Measurements from ENCODE around the gene CTDP1. TPM values are rescaled to one million over a fixed set of nuclear protein-coding genes. Genes with fewer than 3 reads are reported as not detected.

Gene CTDP1
- total RNA-seq, 1 donor from 2014 or later, result 29.1 TPM

DNA sequence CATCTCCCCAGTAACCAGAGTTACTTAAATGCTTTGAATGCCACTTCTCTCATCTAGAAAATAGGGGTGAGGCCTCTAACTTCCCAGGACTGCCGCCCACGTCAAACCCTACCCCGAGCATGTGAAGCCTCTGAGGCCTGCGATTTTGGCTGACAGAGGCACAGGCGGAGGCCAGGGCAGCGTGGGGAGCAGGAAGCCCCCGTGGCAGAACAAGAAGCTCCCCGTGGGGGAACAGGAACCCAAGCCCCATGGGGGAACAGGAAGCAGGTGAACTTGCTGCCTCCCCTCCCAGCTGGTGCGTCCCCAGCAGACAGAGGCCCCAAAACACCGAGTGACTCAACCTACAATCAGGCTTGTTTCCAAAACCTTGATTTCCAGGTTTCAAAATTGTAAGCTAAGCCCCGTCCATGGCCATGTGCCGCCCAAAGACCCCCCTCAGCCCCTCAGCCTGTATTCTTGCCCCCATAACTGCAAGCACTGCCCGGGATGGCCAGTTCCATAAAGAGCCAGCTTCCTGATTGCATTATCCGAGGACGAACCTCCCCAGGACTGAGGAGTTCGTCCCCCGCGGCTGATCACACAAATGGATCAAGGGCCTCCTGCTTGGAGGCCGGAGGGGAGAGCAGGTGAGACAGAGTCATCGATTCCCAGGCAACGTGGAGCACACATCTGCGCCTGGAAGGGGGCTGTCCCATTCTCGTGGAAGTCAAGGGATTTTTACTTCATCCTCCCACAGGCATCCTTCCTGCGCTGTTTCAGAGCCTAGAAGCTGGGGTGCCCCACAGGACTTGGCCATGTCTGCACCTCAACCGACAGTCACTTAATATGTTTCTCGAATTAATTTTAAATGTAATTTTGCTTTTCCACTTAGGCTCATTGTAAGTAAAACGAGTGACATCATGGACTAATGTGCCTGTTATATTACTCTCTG lies 36.3 kb upstream of the CTDP1 start:
- intact Hi-C loops (cut with micrococcal nuclease), result loop anchor here (5.0 kb wide), 1 partner anchor 766 kb away; no protein-coding TSS in a partner anchor

DNA sequence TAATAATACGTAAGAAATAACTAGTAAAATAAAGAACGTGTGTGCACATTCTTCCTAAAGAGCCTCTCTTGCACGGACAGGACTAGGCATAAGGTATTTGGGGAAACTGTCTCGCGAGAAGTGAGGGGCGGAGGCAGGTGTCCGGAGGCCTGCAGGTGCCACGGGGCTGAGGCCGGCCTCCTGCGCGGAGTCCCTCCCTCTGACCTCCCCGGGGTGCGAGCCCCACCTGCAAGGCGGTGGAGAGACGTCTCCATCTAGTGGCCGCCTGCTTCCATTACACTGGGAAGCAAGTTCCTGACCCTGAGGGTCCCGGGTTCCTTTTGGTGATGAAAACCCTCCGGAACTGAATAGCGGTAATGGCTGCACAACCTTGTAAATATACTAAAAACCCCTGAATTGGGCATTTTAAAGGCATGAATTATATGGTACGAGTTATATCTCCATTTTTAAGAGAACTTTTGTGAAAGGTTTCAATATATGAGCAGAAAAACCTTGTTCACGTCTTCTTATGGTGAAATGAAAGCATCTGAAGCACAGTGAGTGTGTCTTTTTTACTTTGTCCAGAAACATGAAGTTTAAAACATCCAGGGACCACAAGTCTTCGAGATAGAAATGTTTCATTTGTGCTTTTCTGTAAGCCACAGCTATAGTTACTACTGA lies 35.5 kb upstream of the CTDP1 start:
- intact Hi-C loops (cut with micrococcal nuclease), result loop anchor here (1.0 to 5.0 kb wide), 3 partner anchors 115 to 767 kb away; no protein-coding TSS in a partner anchor

DNA sequence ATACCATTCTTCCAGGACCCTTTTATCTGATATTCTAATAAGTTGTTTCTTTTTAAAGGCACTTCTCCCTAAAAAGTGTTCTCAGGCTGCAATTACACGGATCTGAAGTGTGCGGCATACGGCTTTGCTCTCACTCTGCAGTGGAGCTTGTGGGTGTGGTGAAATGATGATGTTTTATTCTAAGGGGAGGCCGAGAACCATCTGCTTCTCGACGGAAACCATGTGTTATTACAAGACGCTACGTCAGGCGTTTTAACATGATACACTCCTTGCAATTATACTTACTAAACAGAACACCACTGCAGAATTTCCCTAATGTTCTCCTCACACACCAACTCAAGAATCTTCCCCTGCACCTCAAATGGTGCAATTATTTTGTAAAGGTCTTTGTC lies 34.9 kb upstream of the CTDP1 start:
- intact Hi-C loops (cut with micrococcal nuclease), result loop anchor here (1.0 to 5.0 kb wide), 3 partner anchors 115 to 767 kb away; no protein-coding TSS in a partner anchor

DNA sequence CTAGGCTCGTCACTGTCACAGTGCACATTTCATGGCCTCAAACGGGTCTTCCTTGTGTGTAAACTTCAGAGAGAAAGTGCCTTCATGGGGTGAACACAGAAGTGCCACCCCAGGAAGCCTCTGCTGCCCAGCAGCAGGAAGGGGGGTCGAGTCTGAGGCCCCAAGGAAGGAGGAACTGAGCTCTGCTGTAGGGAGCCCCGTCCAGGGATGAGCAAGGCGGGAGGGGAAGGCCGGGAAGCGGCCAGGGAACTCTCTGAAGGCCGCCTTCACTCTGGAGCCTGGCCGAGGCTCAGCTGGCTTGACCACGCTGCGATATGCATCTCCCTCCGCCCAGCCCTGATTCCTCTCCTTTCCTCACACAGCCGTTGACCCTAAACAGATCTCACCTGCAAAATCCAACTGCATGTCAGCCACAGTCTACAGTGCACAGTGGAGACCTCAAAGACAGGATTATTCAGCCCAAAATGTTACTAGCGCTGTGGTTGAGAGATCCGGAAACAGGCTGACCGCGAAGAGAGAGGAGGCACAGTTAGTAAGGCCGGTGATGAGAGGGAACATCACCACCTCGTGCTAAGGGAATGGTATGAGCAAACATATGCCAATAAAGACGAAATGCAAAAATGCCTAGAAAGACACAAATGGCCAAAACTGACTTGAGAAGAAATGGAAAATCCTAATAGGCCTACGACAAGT lies 34.2 kb upstream of the CTDP1 start:
- intact Hi-C loops (cut with micrococcal nuclease), result no loop called here

DNA sequence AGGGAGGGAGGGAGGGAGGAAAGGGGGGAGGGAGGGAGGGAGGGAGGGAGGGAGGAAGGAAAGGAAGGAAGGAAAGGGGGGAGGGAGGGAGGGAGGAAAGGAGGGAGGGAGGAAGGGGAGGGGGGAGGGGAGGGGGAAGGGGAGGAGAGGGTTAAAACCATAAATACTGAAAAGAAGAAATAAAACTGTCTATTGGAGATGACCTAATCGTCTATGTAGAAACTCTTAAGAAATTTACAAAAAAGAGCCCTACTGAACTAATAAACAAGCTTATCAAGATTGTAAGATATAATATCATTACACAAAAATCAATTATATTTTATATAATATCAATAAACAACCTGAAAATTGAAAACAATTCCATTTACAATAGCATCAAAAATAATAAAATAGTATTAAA lies 32.3 kb upstream of the CTDP1 start:
- intact Hi-C loops (cut with micrococcal nuclease), result no loop called here

DNA sequence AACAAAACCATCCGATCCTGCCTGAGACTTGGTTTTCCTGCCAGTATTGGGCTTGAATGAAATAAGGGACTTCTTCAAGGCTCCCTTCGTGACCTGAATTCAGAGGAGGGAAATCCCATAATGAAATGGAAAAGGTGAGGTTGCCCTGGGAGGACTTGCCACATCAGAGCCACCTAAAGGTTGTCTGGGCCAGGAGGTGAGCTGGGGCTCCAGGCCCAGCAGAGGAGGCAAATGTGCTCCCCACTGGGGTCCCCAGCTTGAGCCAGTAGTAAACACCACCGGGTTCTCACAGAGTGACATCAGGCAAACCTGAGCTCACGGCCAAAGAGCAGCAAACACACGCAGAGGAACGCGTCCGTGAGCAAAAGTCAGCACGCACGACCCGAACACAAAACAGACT lies 28.6 kb upstream of the CTDP1 start:
- intact Hi-C loops (cut with micrococcal nuclease), result no loop called here

DNA sequence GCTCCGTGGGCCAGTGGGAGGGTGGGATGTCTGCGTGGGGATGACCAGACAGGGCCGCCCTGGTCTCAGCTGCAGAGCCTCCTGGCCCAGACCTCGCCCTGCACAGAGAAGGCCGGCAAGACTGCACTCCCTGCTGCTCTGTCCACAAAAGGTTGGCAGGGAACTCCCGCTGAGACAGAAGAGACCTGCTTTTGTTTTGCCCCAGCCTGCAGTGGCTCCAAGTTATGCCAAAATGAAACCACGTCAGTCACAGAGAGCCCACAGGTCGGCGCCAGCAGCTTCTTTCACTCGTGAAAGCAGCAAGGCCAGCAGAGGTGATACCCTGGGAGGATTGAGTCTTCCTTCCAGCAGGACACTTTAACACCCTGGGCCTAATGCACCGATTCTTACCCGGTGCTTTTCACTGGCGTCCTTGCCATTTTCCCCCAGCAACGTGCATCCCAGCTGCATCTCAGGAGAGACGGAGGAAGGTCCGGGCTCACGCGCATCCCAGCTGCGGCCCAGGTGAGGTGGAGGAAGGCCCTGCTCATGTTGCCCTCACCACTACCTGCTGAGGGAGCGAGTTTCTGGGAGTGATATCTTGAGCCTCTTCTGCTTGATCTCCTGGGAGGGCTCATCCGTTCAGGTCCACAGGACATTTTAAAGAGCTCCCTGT lies 22.1 kb upstream of the CTDP1 start:
- intact Hi-C loops (cut with micrococcal nuclease), result no loop called here

DNA sequence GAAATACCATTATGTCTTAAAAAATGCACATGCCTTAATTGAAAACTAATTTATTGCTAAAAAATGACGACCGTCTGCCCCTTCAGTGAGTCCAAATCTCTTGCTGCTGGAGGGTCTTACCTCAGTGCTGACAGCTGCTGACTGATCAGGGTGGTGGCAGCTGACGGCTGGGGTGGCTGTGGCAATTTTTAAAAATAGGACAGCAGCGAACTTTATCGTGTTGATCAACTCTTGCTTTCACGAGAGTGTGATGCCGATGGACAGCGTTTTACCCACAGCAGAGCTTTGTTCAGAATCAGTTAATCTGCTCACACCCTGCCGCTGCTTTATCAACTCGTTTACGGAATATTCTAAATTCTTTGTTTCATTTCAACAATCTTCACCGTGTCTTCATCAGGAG lies 21.2 kb upstream of the CTDP1 start:
- intact Hi-C loops (cut with micrococcal nuclease), result no loop called here

DNA sequence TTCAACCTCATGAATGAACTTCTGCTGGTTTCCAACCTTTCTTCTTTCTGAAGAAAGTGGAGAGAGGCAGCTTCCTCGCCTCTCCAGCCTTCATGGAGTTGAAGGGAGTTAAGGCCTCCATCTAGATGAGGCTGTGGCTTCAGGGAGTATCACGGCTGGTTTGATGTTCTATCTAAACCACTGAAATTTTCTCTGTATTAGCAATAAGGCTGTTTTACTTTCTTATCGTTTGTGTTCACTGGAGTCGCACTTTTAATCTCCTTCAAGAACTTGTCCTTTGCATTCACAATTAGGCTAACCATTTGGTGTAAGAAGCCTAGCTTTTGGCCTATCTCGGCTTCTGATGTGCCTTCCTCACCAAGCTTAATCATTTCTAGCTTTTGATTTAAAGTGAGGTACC lies 19.9 kb upstream of the CTDP1 start:
- intact Hi-C loops (cut with micrococcal nuclease), result no loop called here

DNA sequence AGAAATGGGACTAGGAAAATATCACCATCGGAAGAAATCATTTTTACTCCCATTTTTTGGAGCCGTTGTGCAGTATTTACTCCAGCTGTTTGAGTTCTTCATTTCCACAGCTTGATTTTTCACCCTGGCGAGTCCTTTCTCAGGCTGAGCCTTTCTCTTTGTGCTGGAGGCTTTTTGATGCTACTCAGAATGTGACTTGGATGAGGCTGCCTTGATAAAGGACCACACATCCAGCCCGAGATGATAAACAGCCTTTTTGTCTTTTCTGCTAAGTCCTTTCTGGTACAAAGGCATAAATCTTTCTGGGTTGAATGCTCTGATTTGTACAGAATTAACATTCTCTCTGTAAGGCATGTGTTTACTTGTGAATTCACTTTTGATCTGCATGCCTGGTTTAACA lies 17.6 kb upstream of the CTDP1 start:
- intact Hi-C loops (cut with micrococcal nuclease), result no loop called here

DNA sequence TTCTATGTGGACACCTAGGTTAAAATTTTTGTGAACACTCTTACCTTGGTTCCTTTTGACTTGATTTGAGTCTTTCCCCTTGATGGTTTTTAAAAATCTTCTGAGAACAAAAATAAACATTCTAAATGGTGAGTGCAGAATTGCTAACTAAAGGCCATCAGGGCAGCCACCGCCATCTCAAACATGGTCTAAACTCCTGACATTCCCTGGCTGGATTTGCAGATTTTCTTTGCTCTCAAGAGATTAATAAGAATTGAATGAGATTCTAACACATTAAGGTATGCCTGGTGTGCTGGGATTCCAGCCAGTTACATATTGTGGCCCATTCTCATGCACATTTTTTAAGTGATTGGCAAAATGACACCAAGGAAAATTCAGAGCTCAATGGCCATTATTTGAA lies 17.2 kb upstream of the CTDP1 start:
- intact Hi-C loops (cut with micrococcal nuclease), result no loop called here

DNA sequence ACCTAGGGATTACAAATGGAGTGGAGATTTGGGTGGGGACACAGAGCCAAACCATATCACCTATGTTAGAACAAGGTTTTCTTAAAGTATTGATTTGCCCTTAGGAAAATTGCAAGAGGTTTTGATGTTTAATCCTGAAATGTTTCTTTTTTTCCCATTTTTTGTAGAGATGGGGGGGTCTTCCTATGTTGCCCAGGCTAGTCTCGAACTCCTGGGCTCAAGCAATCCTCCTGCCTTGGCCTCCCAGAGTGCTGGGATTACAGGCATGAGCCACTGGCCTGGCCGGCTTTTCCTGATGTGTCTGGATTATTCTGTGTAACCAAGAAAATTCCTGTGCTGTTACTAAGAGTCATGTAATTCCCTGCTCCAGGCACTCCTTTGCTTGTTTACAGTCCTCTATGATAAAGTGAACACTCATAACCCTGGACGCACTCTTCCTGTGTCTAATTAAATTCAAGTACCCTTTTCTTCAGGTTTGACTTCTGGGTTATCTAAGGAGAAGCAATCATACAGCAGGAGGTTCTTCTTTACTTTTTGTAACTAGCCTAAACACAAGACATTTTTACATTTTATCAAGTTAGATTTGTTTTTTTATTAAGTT lies 15.0 kb upstream of the CTDP1 start:
- intact Hi-C loops (cut with micrococcal nuclease), result no loop called here

DNA sequence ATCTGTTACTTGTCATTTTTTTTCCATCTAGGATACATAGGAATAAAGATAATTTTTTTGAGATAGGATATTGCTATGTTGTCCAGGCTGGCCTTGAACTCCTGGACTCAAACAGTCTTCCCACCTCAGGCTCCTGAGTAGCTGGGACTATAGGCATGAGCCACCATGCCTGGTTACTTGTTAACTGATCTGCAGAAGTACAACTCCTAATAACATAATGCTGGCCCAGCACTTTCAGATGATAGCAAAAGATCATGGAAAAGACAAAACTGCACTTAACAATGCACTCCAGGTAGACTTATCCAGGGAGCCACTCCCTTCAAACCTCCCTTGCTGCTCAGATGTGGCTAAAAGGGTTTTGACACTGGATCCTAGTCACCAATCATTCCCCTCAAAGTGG lies 11.4 kb upstream of the CTDP1 start:
- intact Hi-C loops (cut with micrococcal nuclease), result no loop called here

DNA sequence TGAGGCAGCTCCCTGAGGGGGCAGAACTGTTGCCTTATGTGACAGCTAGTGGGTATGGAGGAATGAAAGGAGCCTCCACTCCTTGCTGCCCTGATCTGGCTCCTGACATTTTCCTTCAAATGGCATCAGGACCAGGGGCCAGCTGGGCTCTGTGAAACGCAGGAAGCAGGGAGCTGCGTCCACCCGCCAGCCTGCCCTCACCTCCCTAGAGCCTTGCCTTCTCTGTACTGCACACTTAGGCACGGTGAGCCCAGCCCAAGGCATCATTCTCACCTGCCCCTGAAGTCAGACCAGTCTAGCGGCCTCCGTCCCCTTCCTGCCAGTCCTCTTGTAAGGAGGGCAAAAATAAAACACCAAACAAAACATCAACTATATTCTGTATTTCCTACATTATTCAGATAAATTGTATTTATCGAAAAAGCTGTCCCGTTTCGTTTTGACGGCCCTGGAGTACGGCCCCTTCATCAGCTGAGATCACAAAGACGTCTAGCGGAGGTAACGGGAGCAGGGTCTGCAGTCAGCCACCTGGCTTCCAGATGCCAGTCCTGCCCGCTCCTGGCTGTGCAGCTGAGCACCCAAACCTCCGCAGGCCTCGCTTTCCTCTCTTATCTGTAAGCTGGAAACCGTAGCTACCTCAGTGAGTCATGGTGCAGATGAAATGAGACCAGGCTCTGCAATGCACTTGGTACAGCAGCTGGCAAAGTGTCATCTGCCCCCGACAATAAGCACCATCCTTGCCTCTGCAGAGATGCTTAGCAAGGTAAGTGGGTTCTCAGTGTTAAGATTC lies 6.9 kb upstream of the CTDP1 start:
- intact Hi-C loops (cut with micrococcal nuclease), result no loop called here

DNA sequence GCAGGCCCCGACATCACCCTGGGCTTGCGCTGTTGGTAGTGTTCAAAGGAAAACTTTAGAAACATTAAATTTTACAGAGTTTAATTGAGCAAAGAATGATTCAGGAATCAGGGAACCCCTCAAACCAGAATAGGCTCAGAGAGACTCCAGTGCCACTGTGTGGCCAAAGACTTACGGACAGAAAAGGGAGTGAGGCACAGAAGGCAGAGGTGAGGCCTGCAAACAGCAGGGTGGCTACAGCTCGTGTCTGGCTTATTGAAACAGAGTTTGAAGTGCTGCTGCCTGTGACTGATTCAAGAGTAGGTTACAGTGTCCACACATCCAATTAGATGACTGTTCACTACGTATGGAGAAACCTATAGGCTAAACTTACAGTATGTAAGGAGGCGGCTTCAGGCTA lies 2.4 kb upstream of the CTDP1 start:
- intact Hi-C loops (cut with micrococcal nuclease), result no loop called here

DNA sequence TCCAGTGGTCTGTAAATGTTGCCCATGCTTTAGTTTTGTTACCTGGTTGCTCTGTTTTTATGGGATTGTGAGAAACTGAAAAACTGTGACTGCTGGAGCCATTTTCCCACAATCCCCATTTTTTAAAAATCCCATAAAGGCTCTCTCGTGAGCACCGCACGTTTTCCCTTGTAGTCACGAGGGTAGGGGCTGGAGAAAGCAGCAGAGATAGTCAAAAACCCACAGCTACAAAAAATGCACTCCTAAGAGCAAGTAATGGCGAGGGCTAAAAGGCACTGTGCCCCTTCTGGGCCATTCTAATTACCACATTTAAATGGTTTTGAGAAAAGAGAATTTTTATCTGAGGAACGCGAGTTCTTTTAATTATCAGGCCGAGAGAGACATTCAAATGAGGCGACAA lies 1.8 kb upstream of the CTDP1 start:
- intact Hi-C loops (cut with micrococcal nuclease), result no loop called here

DNA sequence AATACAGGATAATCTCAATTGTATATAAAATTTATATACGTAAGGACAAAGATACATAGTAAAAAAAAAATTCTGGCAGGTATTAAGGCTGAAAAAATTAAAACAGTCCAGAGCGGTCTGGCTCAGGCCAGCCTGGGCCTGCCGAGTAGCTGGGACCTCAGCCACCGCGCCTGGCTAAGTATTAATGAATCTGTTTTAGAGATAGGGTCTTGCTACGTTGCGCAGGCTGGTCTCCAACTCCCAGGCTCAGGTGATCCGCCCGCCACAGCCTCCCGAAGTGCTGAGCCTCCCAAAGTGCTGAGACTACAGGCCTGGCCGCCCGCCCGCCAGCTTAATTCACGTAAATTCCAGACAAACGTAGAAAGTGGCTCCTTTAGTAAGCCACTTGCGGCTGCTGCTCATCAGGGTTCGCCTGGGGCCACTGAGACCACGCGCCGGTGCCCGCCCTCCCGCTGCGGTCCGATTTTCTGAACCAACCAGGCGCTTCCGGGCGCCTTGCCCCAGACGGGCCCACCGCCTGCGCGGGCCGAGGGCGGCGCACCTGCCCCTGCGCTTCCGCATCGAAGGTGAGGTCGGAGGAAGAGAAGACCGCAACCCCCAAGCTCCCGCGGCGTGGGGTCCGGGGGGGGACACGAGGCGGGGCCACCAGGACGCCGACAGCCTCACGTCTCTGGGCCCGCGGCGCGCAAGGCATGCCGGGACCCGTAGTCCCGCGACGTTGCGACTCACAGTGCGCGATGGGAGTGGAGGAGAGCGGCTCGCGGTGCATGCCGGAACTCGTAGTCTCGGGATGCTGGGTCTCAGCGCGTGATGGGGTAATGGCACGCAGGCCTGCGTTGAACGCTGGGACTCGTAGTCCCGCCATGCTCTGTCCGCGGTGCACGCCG lies 695 bp upstream of the CTDP1 start:
- intact Hi-C loops (cut with micrococcal nuclease), result loop anchor here (1.0 kb wide), 5 partner anchors 156 to 355 kb away; partner anchors contain the start of genes RBFA, SLC66A2 and TXNL4A

DNA sequence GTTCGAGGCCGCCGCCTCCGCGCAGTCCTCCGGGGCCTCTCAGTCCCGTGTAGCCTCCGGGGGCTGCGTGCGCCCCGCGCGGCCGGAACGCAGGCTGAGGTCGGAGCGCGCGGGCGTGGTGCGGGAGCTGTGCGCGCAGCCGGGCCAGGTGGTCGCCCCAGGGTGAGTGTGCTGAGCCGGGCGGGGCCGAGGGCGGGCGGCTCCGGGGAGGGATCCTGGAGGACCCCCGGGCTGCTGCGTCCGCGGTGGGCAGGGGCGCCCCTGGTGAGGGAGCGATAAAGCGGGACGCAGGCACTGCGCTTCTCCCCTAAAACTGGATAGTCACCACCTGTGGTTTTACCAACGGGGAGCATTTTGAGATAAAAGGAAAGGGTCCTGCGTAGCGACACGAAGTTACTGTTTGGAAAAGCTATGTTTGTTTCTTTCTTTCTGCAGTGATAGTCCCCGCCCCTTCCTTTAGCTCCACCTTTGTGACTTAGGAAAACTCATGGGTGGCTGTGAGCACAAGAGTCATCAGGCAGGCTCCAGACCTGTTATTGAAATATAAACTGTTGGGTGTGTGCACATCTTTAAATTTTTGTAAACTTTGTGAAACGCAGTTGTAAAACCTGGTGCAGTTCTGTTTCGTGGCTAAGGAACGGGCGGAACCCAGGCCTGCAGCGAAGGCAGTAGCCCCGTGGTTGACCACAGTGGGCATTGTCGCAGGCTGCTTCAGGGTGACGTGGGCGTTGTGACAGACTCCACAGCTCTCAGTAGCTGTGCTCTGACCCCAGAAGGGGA lies 687 bp downstream of the CTDP1 start:
- intact Hi-C loops (cut with micrococcal nuclease), result no loop called here

Data from T-helper 2 cell treated with Interferon-gamma antibody and Interleukin-4, amounts not matched to agents 100 ng/mL and 5 ng/mL, for 36 hours (primary cell).